Kidney epithelial cell (primary cell): ENCODE data around the gene CSPG4. TPM values are rescaled to one million over a fixed set of nuclear protein-coding genes. Genes with fewer than 3 reads are reported as not detected.

Source experiments
- DNase-seq: peaks from one replicate; pipeline ENCODE4 v3.0.0-alpha.2; 2010; ENCODE audit warnings: low read depth
- H3K27me3 ChIP-seq: 2 replicates; pipeline ENCODE4 v1.6.0; 2011; ENCODE audit warnings: low read length; ENCODE audit not compliant: control insufficient read depth, insufficient read depth
- H3K36me3 ChIP-seq: 2 replicates; pipeline ENCODE4 v1.5.1; 2011; ENCODE audit warnings: low read length; ENCODE audit not compliant: control insufficient read depth, insufficient read depth
- H3K4me3 ChIP-seq: 2 replicates; pipeline ENCODE4 v1.5.1; 2011; ENCODE audit warnings: low read depth, mild to moderate bottlenecking, control low read depth, low read length
- total RNA-seq: library from RNA; depleted of rRNA; stranded (reverse); fragments of >200 nt; gene quantifications from 2 replicates; pipeline ENCODE4 v1.2.3, GENCODE V29; 2015
- TF ChIP-seq, protein P1 (sequence below): IDR thresholded peaks from 2 replicates; pipeline ENCODE4 v1.5.1; 2011; ENCODE audit warnings: mild to moderate bottlenecking, moderate library complexity, low read length, control low read depth, inconsistent platforms; ENCODE audit not compliant: insufficient read depth, poor library complexity, severe bottlenecking

The CSPG4 gene
- total RNA-seq, 1 donor from 2014 or later, result 1.7 TPM

- H3K27me3 ChIP-seq, result no peaks in the 10 kb centered on the region
- no peak overlapping the region for H3K4me3 ChIP-seq
- DNase-seq, result no peak
- TF ChIP-seq, protein P1, sequence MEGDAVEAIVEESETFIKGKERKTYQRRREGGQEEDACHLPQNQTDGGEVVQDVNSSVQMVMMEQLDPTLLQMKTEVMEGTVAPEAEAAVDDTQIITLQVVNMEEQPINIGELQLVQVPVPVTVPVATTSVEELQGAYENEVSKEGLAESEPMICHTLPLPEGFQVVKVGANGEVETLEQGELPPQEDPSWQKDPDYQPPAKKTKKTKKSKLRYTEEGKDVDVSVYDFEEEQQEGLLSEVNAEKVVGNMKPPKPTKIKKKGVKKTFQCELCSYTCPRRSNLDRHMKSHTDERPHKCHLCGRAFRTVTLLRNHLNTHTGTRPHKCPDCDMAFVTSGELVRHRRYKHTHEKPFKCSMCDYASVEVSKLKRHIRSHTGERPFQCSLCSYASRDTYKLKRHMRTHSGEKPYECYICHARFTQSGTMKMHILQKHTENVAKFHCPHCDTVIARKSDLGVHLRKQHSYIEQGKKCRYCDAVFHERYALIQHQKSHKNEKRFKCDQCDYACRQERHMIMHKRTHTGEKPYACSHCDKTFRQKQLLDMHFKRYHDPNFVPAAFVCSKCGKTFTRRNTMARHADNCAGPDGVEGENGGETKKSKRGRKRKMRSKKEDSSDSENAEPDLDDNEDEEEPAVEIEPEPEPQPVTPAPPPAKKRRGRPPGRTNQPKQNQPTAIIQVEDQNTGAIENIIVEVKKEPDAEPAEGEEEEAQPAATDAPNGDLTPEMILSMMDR, result no peak
- H3K36me3 ChIP-seq, result no peaks in the 10 kb centered on the region
Observed at GRCh38 chr15:75671730-75672602, 40.7 kb downstream of the CSPG4 start.

DNA sequence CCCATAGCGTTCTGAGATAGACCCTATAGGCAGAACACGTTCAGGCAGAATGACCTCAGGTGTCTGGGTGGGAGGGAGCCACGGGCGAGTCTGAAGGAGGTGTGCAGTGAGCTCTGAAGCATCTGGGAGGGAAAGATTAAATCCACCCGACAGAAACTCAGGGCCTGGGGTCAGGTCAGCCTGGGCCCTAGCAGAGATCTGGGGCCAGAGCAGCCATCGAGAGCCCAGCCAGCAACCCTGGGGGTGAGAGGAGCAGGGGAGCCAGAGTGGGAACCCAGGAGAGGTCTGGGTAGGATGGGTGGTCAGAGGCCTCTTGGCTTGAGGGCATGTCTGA lies 42.8 kb downstream of the CSPG4 start:
- no peaks in the 10 kb centered on the region for H3K27me3 ChIP-seq
- no peaks in the 10 kb centered on the region for H3K36me3 ChIP-seq
- TF ChIP-seq, protein P1, result no peak
- DNase-seq, result no peak
- H3K4me3 ChIP-seq, result no peak overlapping the region

GRCh38 chr15:75669191-75669878 lies 43.3 kb downstream of the CSPG4 start:
- Histone ChIP-seq H3K4me3 (no peak overlapping the region), H3K36me3 (no peaks in the 10 kb centered on the region), H3K27me3 (no peaks in the 10 kb centered on the region)
- DNase-seq, result peak; percentile 56
- TF ChIP-seq, protein P1, result no peak

GRCh38 chr15:75666823-75667501 lies 45.7 kb downstream of the CSPG4 start:
- DNase-seq, result peak; percentile 89
- no peaks in the 10 kb centered on the region for H3K36me3 ChIP-seq
- H3K27me3 ChIP-seq, result no peaks in the 10 kb centered on the region
- H3K4me3 ChIP-seq, result no peak overlapping the region
- TF ChIP-seq, protein P1, result no peak

- DNase-seq, result no peak
- Histone ChIP-seq H3K36me3 (no peaks in the 10 kb centered on the region), H3K27me3 (no peaks in the 10 kb centered on the region), H3K4me3 (no peak overlapping the region)
- TF ChIP-seq, protein P1, result no peak
Observed at GRCh38 chr15:75663931-75664421, 48.7 kb downstream of the CSPG4 start.
